Measurements from ENCODE around the gene TBC1D5.

The TBC1D5 gene

GRCh38 chr3:17456650-17457049, 285.8 kb downstream of the TBC1D5 start:
- DNase-seq = no peak

DNA sequence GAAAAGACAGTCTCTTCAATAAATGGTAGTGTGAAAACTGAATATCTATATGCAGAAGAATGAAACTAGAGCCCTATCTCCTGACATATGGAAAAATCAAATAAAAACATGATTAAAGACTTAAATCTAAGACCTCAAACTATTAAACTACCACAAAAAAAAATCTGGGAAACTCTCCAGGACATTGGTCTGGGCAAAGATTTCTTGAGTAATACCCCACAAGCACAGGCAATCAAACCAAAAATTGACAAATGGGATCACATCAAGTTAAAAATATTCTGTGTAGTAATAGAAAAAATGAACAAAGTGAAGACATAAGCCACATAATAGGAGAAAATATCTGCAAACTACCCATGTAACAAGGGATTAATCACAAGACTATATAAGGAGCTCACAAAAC, 286.4 kb downstream of the TBC1D5 start:
- no peak for DNase-seq

DNA sequence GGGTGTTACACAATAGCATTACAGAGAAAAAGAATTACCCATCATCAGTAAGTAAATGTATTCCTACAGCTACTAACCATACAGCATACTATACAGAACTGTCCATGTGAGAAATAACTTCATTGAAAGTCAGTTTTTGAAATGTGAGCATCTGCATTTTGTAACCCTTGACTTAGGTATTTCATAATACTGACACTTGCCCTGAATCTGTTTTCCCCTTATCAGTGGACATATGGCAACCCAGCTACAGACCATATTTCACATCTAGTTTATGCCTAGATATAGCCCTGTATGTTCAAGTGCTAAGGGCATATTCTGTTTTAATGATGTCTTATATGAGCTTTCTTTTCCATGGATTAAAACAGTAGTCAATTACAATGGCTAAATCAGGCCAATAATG, 297.6 kb downstream of the TBC1D5 start:
- DNase-seq = no peak

- no peak for DNase-seq
These were observed 299.3 kb downstream of the TBC1D5 start for GRCh38 chr3:17443142-17443541.

DNA sequence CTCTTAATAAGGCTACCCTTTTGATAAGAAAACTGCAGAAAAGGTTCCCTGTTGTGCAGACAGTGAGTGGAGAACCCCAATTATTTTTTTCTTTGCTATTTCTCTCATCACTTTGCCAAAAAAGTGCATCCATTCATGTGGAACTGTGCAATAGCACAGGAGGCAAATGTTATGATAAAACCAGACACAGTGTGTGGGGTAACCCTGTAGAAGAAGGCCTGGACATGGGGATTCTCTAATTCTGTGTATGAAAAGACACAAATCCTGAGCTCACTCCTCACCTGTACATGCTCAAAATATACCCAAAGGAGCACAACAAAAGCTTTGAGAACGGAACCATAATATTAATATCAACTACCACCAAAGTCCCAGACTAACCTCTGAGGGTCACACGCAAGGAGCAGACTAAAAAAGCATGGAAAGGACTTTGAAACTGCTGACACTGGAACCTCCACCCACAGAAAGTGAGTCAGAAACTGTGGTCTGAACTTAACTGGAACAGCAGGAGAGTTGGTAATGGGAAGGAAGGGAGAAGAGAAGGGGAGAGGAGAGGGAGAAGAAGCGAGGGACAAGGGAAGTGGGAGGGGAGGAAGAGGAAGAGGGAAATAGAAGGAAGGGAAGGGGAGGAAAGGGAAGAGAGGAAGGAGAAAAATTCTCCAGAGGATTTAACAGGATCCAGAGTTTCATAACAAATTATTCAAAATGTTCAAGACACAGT, 299.9 kb downstream of the TBC1D5 start:
- DNase-seq = no peak

DNA sequence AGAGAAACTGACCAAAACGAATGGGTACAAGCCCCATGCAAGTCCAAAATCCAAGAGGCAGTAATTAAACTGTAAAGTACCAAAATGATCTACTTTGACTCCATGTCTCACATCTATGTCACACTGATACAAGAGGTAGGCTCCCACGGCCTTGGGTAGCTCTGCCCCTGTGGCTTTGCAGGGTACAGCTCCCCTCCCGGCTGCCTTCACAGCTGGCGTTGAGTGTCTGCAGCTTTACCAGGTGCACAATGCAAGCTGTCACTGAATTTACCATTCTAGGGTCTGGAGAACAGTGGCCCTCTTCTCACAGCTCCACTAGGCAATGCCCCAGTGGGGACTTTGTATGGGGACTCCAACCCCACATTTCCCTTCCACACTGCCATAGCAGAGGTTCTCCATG, 308.6 kb downstream of the TBC1D5 start:
- no peak for DNase-seq

GRCh38 chr3:17432236-17432635, 310.2 kb downstream of the TBC1D5 start:
- DNase-seq = no peak

- no peak for DNase-seq
These were observed 310.9 kb downstream of the TBC1D5 start for GRCh38 chr3:17431484-17432045.

DNA sequence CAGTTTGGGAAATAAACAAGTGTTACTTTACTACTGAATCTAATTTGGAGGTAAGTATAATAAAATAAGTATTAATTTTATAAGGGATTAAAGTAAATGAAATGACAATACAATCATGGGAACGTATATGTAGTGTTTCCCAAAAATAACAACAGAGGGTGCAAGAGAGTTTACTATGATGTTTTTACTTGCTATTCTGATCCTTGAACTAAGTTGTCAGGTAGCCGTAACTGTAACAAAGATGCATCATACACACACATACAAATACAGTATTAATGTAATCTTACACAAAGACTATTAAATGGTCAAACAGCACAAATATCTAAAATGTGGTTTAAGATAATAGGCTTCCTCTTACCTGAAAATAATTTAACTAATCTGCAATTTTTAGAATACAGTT, 311.4 kb downstream of the TBC1D5 start:
- no peak for DNase-seq

- no peak for DNase-seq
These were observed 311.8 kb downstream of the TBC1D5 start for GRCh38 chr3:17430582-17430981.

GRCh38 chr3:17423786-17424536, 318.5 kb downstream of the TBC1D5 start:
- DNase-seq = no peak

DNA sequence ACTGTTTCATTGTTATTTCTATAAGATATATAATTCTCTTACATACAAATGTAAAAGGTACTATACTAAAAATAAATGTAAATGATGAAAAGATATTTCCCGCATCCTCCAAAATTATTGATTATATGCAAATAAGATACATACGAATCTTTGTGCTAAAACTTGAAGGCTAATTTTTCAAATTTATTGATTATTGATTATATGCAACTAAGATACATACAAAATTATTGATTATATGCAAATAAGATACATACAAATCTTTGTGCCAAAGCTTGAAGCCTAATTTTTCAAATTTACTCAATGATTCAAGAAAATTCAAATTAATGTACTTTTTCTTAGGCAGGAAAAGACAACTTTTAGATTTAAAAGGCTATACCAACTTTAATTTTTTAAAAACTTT, 319.8 kb downstream of the TBC1D5 start:
- DNase-seq = no peak

- DNase-seq = no peak
These were observed 321.8 kb downstream of the TBC1D5 start for GRCh38 chr3:17420668-17421067.

GRCh38 chr3:17412950-17413530, 329.4 kb downstream of the TBC1D5 start:
- no peak for DNase-seq

GRCh38 chr3:17411157-17411877, 331.1 kb downstream of the TBC1D5 start:
- DNase-seq = no peak

GRCh38 chr3:17407576-17407975, 334.9 kb downstream of the TBC1D5 start:
- no peak for DNase-seq

- DNase-seq = no peak
These were observed 337.9 kb downstream of the TBC1D5 start for GRCh38 chr3:17404548-17404947.

DNA sequence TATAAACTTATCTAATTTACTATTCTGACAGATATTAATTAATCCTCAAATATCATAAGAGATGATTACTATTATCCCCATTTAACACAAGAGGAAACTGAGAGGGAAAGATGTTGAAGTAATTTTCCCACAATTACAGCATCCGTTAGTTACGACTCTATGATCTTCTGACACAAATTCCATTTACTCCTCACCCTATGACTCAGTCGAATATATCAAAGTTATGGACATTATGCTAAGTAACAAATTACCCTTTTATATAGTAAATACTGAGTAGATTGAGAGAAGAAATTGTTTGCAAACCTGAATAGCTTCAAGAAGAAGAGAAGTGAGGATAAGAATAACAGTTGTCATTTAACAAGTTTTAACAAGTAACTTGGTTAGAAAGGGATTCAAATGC, 340.0 kb downstream of the TBC1D5 start:
- no peak for DNase-seq

GRCh38 chr3:17401912-17402311, 340.5 kb downstream of the TBC1D5 start:
- no peak for DNase-seq

DNA sequence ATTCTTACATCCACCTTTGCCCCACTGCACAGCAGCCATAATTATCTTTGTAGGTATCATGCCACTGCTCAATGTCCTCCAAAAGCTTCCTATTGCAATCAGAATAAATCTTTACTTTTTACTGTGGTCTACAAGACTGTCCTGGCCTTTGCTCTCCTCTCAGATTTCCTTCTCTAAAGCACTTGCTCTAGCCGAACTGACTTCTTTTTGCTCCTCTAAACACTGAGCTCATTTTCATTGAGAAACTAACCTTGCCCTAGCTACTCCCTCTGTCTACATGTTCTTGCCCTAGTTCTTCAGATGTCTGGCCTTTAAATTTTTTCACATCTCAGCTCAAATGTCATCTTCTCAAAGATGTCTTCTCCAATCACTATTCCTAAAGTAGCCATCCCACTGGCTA, 342.8 kb downstream of the TBC1D5 start:
- no peak for DNase-seq

GRCh38 chr3:17398959-17399551, 343.4 kb downstream of the TBC1D5 start:
- DNase-seq = no peak

GRCh38 chr3:17396036-17396435, 346.4 kb downstream of the TBC1D5 start:
- no peak for DNase-seq

Measured in activated CD4-positive, alpha-beta T cell treated with anti-CD3 and anti-CD28 coated beads for 1 hour (primary cell).